Activated B cell treated with CpG ODN at 0.5 μM for 24 hours (primary cell): ENCODE data around the gene PLD2. TPM values are rescaled to one million over a fixed set of nuclear protein-coding genes. Genes with fewer than 3 reads are reported as not detected.
"Not testable (repeated sequence)": the region's sequence is repeated elsewhere in the genome, so short reads cannot be mapped to it uniquely, and the experiment has no call there.

ENCODE experiments used
- ATAC-seq: fragments of 200-7000 bp; cut with Tn5 transposase; one replicate; pipeline ENCODE4 v1.10.0; 2021; ENCODE audit warnings: low read depth, mild to moderate bottlenecking, moderate library complexity
- CTCF ChIA-PET: fragments of 350-600 bp; sonication (Branson Sonifier 250); formaldehyde crosslinking; loops from one replicate; lab custom pipeline; 2021; ENCODE audit warnings: antibody characterized with exemption; lab: Charles Lee
- POLR2A ChIA-PET: fragments of 350-600 bp; sonication (Branson Sonifier 250); formaldehyde crosslinking; loops from one replicate; lab custom pipeline; 2021; ENCODE audit warnings: antibody characterized with exemption; lab: Charles Lee
- DNase-seq: peaks from one replicate; pipeline ENCODE4 v3.0.0; 2022
- H3K27ac Mint-ChIP-seq: one replicate; pipeline ENCODE4 v1.8.0; 2020; ENCODE audit warnings: mixed read lengths
- H3K27me3 Mint-ChIP-seq: one replicate; pipeline ENCODE4 v1.8.0; 2021; ENCODE audit warnings: mixed read lengths
- H3K36me3 Mint-ChIP-seq: one replicate; pipeline ENCODE4 v1.8.0; 2021; ENCODE audit warnings: low read depth, mixed read lengths
- H3K4me1 Mint-ChIP-seq: one replicate; pipeline ENCODE4 v1.8.0; 2021; ENCODE audit warnings: mixed read lengths
- H3K4me3 Mint-ChIP-seq: one replicate; pipeline ENCODE4 v1.8.0; 2020; ENCODE audit warnings: mild to moderate bottlenecking, mixed read lengths
- H3K9me3 Mint-ChIP-seq: one replicate; pipeline ENCODE4 v1.8.0; 2020; ENCODE audit warnings: mixed read lengths
- CTCF ChIP-seq: fragments of 200-600 bp; IDR thresholded peaks from one replicate; pipeline ENCODE4 v1.8.0; 2022; ENCODE audit warnings: antibody characterized with exemption, mild to moderate bottlenecking
- intact Hi-C: fragments of 100-400 bp; cut with micrococcal nuclease; formaldehyde crosslinking; loops from one replicate; pipeline ENCODE4 v1.15.1; 2024
- total RNA-seq: library from RNA; stranded (reverse); gene quantifications from 2 replicates; pipeline ENCODE4 v1.2.3, GENCODE V29; 2022

PLD2 gene
- total RNA-seq, 1 donor from 2014 or later: 54.3 TPM

- intact Hi-C loops: no loop called here
- CTCF ChIA-PET: no interaction called here
- Mint-ChIP-seq H3K4me3 (no peak overlapping the region), H3K36me3 (peaks cover 24% of the 10 kb centered on the region), H3K27me3 (no peaks in the 10 kb centered on the region), H3K9me3 (no peaks in the 10 kb centered on the region), H3K27ac (no peak overlapping the region), H3K4me1 (peaks cover 9% of the 10 kb centered on the region)
- POLR2A ChIA-PET: interaction anchor here (0.6 kb wide), 1 partner anchor 96 kb away, joined by 6 read pairs; the partner anchor contains the start of gene PFN1
- DNase-seq (no peak), ATAC-seq (no peak)
- no peak for TF ChIP-seq CTCF
Measured at GRCh38 chr17:4852567-4853207, 45.7 kb downstream of the PLD2 start.

GRCh38 chr17:4853208-4853671 lies 46.3 kb downstream of the PLD2 start:
- Mint-ChIP-seq H3K4me3 (no peak overlapping the region), H3K27ac (no peak overlapping the region), H3K27me3 (no peaks in the 10 kb centered on the region), H3K4me1 (peaks cover 10% of the 10 kb centered on the region), H3K9me3 (no peaks in the 10 kb centered on the region), H3K36me3 (peaks cover 24% of the 10 kb centered on the region)
- ChIA-PET POLR2A (no interaction called here), CTCF (no interaction called here)
- DNase-seq (no peak), ATAC-seq (no peak)
- intact Hi-C loops: no loop called here
- no peak for TF ChIP-seq CTCF

- Mint-ChIP-seq H3K27ac (no peak overlapping the region), H3K27me3 (no peaks in the 10 kb centered on the region), H3K36me3 (peaks cover 26% of the 10 kb centered on the region), H3K9me3 (no peaks in the 10 kb centered on the region), H3K4me1 (peaks cover 10% of the 10 kb centered on the region), H3K4me3 (no peak overlapping the region)
- ATAC-seq (no peak), DNase-seq (no peak)
- ChIA-PET POLR2A (no interaction called here), CTCF (no interaction called here)
- intact Hi-C loops: no loop called here
- no peak for TF ChIP-seq CTCF
Measured at GRCh38 chr17:4854111-4854681, 47.2 kb downstream of the PLD2 start.

- POLR2A ChIA-PET: no interaction called here
- Mint-ChIP-seq H3K4me1 (peaks cover 7% of the 10 kb centered on the region), H3K27me3 (no peaks in the 10 kb centered on the region), H3K9me3 (no peaks in the 10 kb centered on the region), H3K4me3 (no peak overlapping the region), H3K36me3 (peaks cover 39% of the 10 kb centered on the region), H3K27ac (no peak overlapping the region)
- intact Hi-C loops: no loop called here
- DNase-seq (no peak), ATAC-seq (no peak)
- CTCF ChIA-PET: no interaction called here
- no peak for TF ChIP-seq CTCF
Measured at GRCh38 chr17:4856271-4856936, 49.5 kb downstream of the PLD2 start.

GRCh38 chr17:4856937-4857314 lies 50.0 kb downstream of the PLD2 start:
- TF ChIP-seq CTCF: no peak

GRCh38 chr17:4857347-4857746 lies 50.4 kb downstream of the PLD2 start:
- H3K27ac Mint-ChIP-seq, intact Hi-C loops, H3K9me3 Mint-ChIP-seq, DNase-seq, ATAC-seq, H3K4me1 Mint-ChIP-seq, CTCF ChIA-PET, H3K4me3 Mint-ChIP-seq, H3K27me3 Mint-ChIP-seq: not testable (repeated sequence)
- POLR2A ChIA-PET: interaction anchor here (0.6 kb wide), 1 partner anchor 25 kb away, joined by 7 read pairs; no protein-coding TSS in a partner anchor
- H3K36me3 Mint-ChIP-seq: peaks cover 38% of the 10 kb centered on the region

More at GRCh38 chr17:4856937-4857314, 50.0 kb downstream of the PLD2 start:
- POLR2A ChIA-PET: no interaction called here
- intact Hi-C loops: no loop called here
- H3K36me3 Mint-ChIP-seq: peaks cover 40% of the 10 kb centered on the region
- H3K27ac Mint-ChIP-seq: no peak overlapping the region
- no peak overlapping the region for H3K4me3 Mint-ChIP-seq
- no peaks in the 10 kb centered on the region for H3K27me3 Mint-ChIP-seq
- H3K9me3 Mint-ChIP-seq: no peaks in the 10 kb centered on the region
- CTCF ChIA-PET: no interaction called here
- DNase-seq: no peak
- peaks cover 7% of the 10 kb centered on the region for H3K4me1 Mint-ChIP-seq
- no peak for ATAC-seq
